ENCODE results near the gene IRX6. TPM values are rescaled to one million over a fixed set of nuclear protein-coding genes. Genes with fewer than 3 reads are reported as not detected.

IRX6 gene
- 2.3 TPM for total RNA-seq
- long read RNA-seq, transcript IRX6-201 (6 exons, 3,128 nt) = major isoform, 7 of 14 reads
- long read RNA-seq, partial matches to known transcripts = 5 of 14 reads
- long read RNA-seq, other reads (novel, unspliced or antisense) = 2 of 14 reads

DNA sequence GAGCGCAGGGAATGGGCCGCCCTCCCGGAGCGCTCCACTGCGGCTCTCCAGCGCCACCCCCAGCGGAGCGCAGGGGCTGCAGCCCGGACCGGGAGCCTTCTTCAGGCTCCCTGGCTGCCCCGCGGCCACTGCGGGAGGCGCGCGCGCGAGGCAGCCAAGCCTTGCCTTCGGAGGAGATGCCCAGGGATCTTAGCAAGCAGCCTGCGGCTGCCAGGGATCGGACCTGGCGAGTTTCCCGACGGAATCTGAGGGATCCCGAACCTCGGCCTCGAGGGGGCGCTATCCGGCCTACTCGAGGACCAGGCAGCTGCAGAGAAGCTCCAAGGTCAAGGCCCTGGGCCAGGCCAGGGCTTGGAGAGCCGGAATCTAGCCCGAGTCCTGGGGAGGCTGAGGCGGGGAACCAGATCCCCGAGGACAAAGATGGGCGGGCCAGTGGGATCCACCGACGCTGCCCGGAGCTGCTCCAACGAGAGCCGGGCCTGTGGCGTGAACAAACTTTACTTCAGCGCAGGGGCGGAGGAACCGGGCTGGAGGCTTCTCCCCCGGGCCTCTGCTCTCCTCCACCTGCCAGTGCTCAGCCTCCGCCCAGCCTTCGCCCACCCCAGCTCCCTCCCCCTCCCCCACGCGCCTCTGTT lies at the start of gene IRX6:
Gene IRX6, plus strand, starts transcription at position 567 of the 635 bp plus-strand sequence. CDS start 889 bp downstream, outside the sequence.
- DNase-seq (ENCODE audit: low spot score) = no peak

DNA sequence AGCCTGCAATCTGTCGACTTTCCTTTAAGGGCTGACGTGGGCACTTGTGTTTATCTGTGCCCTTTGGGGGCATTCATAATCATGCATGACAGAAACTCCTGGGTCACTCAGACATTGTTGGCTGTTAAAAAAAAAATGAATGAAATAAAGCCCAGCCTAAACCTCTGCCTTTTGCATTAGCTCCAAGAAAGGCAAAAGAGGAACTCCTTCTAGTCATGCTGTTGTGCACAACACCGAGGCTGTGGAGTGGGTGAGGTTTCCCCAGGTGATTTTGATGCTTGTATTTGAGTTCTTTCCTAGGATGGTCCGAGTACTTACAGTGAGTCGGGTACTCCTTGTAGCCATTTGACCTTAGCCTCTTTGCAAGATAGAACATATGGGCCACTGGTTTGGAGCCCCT lies 49.6 kb upstream of the IRX6 start:
- no peak for DNase-seq (ENCODE audit: low spot score)

DNA sequence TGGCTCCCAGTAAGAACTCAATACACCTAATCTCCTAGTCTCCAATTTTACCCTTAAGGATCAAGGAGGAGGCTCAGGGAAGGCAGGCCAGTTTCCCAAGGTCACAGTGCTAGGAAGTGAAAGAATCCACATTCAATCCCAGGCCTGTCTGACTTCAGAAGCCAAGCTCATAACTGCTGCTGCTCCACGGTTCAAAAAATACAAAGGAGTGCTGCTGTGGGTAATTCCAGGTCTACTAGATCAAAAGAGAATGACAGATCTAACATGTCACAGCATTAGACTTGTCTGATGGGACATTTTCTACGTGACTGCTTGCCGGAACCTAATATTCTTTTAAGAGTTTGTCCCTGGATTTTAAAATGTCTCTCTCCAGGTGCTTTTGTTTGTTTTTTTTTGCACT lies 48.8 kb upstream of the IRX6 start:
- DNase-seq (ENCODE audit: low spot score) = no peak

DNA sequence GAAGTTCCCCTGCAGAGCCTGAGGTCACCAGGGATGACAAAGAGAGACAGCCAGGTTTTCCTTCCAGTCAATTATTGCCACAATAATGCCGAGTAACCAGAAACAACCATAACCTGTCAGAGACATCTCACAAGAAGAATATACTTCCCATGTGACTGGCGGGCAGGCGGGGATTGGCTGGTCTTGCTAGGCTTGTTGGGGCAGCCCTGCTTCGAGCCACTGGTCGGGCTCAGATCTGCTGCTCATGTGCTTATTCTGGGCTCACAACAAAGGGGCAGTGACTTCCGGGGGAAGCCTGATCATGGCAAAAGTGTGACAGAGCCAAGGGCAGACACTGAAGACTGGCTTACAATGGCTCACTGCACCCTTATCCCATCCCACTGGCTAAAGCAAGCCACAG lies 48.1 kb upstream of the IRX6 start:
- DNase-seq (ENCODE audit: low spot score) = no peak

DNA sequence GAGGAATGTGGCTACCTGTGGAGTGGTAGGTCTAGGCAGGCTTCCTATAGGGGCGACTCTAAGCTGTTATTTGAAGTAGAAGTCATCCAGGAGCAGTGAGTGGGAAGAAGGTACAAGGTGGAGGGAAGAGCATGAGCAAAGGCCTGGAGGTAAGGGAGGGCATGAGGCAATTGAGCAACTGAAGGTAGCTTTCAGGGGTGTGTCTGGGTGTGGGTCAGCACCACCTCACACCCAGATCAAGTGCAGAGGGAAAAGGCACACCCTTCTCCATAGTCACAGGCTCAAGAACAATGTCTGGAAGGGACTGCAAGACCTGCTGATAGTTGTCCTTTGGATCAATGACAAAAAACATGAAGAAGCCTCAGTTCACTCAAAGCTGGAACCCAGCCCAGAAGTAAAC lies 46.5 kb upstream of the IRX6 start:
- DNase-seq (ENCODE audit: low spot score) = no peak

DNA sequence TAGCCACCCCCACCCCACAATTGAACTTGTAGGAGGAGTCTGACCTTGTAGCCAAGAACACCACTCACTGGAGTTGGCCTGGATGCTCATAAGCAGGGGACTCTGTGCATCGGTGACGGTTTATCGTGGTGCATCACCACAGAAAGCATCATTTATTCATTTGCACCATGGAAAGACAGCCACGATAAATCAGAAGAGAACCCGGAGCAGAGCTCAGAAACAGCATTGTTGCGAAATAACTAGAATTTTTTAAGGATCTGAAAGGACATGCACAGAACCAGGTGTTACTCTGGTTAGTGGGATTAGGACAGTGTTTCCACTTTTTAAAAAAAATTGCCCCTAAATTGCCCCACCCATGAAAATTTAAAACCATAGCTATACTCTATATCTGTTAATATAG lies 44.4 kb upstream of the IRX6 start:
- DNase-seq (ENCODE audit: low spot score) = no peak

- DNase-seq (ENCODE audit: low spot score) = no peak
These were observed 43.4 kb upstream of the IRX6 start for GRCh38 chr16:55280587-55280986.

DNA sequence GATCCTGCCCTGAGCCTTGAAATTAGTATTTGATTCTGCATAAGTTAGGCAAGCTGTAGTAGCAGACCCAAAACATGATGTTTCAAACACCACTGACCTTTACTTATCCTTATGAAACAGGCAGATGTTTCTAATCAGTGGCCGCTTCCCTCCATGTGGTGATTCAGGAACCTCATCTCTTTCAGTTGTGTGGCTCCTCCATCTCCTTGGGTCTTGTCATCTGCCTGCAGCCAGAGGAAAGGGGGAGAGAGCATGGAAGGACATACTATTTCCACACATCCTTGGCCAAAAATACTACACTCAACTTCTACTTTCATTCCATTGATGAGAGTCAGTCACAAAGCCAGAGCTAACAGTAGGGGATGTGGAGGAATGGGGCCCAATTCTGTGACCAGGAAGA lies 41.6 kb upstream of the IRX6 start:
- no peak for DNase-seq (ENCODE audit: low spot score)

DNA sequence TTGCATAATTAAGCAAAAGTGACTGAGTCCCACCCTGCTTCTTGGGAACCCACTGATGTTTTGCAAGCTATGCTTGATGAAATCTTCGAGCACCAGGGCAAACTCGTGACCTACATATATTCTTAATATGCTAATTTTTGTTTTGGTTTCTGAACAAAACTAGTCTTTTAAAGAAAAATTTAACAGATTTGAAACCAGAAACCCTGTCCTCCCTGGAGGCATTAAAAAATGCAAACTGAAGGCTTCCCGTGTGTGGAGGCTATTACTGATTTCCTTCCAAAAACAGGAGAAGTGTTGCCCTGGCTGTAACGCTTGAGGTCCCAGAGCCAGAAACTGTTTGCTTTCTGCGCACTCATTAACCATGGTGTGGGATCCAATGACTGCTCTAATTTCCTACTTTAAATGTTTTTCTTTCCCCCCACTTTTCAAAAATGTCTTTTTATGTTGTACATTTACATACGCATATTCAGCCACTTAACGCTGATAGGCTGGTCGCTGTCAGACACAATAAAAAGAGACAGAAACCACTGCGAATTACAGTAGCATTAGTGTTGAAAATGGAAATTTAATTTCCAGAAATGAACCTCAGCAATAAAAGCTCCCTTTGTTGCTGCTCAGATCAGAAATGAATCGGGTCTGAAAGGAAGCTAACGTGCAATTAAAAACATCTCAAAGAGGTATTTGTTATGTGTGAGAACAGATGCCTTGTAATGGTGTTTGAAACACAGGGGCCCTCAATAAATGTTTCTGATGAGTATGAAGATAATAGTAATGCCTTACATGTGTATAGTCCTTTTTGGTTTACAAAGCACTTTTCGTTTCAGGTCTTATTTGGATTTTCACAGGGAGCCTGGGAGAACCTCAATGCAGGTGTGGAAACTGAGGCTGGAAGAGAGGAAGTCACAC lies 39.9 kb upstream of the IRX6 start:
- DNase-seq (ENCODE audit: low spot score) = no peak

- no peak for DNase-seq (ENCODE audit: low spot score)
These were observed 39.3 kb upstream of the IRX6 start for GRCh38 chr16:55284718-55285099.

DNA sequence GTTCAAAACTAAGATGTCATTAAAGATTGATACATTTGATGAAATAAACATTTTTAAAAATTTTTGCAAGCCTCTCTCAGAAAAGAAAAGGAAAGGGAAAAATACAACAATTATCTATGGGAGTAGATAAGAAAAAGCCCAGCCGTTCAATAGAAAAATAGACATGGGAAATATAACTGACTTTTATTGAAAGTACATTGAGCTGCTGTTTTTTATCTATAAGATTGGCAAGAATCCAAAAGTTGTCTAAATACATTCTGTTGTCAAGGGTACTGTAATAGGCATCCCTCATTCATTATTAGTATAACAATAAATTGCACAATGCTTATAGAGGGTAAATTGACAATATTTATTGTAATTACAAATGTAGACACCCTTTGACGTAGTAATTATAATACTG lies 38.4 kb upstream of the IRX6 start:
- DNase-seq (ENCODE audit: low spot score) = no peak

DNA sequence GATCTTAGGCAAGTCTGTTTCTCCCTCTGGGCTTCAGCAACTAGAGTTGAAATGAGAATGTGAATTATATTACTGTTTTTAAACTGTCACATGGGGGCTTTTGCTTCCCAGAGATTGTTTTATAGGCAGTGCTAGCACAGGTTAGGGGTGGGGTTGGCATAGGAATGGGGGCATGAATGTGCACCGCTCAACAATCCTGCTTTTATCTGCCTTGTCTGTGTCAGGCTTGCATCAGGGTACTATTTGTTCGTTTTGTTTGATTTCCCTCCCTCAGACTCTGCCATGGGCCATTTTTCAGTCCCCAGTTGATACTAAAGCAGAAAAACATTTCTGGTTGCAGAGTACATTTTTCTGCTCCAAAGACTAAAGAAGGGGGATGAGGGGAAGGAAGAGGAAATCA lies 34.6 kb upstream of the IRX6 start:
- DNase-seq (ENCODE audit: low spot score) = no peak

DNA sequence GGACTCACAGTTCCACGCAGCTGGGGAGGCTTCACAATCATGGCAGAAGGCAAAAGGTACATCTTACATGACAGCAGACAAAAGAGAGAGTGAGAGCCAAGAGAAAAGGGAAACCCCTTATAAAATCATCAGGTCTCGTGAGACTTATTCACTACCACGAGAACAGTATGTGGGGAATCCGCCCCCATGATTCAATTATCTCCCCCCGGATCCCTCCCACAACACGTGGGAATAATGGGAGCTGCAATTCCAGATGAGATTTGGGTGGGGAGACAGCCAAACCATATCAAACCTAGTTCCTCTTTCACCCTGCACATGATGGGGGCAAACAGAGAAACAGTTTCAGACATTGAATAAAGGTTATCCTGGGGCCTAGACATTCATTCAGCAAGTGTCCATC lies 32.2 kb upstream of the IRX6 start:
- no peak for DNase-seq (ENCODE audit: low spot score)

DNA sequence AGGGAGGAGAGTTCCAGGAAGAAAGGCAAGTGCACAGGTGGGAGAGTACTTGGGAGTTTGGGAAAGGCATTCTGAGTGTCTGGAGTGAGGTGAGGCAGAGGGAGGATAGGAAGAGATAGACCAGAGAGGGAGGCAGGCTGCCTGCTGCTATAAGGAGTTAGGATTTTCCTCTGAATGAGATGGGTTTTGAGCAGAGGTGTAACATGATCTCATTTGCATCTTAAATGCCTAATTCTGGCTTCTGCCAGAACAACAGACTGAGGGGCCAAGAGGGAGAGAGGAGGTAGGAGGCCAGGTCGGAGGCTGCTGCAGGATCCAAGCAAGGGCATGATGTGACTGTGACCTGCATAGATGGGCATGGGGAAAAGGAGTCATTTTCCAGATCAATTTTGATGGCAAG lies 31.5 kb upstream of the IRX6 start:
- DNase-seq (ENCODE audit: low spot score) = no peak

GRCh38 chr16:55294129-55294528 lies 29.9 kb upstream of the IRX6 start:
- no peak for DNase-seq (ENCODE audit: low spot score)

DNA sequence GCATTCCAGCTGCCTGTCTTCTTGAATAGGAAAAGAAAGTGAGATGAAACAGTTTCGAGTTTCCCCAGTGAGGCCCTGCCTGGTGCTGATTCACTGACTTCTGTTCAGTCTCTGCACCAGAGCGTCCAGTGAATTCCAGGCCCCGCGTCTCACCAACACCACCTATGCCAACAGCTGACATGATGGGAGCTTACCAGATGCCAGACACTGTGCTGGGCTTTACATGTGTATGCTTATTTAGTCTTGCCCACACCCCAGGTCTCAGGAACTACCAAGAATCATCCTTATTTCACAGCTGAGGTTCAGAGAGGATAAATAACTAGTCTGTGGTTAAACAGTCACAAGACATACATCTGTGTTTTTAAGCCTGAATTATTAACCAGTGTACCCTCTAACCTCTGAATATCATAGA lies 29.1 kb upstream of the IRX6 start:
- DNase-seq (ENCODE audit: low spot score) = no peak

DNA sequence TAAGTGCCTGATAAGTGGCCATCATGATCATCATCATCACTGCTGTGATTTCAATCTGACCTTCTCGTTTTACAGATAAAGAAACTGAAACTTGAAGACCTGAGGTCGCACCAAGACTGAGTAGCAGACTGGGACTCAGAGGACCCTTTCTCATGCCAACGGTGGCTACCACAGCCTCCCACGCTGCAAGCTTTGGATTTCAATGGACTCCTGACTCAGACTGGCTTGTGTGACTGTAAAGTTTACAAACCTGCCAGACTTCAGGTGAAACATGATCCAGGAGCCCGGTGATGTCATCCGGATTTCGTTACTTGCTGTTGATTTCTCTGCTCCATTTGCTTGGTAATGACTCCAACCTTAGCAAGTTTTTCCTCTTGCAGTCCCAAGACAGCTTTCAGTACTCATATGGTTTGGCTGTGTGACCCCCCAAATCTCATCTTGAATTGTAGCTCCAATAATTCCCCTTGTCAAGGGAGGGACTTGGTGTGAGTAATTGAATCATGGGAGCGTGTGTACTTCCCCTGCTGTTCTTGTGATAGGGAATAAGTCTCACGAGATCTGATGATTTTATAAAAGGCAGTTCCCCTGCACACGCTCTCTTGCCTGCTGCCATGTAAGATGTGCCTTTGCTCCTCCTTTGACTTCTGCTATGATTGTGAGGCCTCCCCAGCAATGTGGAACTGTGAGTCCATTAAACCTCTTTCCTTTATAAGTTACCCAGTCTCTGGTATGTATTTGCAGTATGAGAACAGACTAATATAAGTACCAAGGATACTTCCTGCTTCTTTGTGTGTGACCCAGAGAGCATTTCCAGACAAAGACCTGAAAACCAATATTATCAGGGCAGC lies 26.7 kb upstream of the IRX6 start:
- DNase-seq (ENCODE audit: low spot score) = no peak

GRCh38 chr16:55297910-55298479 lies 26.0 kb upstream of the IRX6 start:
- no peak for DNase-seq (ENCODE audit: low spot score)

DNA sequence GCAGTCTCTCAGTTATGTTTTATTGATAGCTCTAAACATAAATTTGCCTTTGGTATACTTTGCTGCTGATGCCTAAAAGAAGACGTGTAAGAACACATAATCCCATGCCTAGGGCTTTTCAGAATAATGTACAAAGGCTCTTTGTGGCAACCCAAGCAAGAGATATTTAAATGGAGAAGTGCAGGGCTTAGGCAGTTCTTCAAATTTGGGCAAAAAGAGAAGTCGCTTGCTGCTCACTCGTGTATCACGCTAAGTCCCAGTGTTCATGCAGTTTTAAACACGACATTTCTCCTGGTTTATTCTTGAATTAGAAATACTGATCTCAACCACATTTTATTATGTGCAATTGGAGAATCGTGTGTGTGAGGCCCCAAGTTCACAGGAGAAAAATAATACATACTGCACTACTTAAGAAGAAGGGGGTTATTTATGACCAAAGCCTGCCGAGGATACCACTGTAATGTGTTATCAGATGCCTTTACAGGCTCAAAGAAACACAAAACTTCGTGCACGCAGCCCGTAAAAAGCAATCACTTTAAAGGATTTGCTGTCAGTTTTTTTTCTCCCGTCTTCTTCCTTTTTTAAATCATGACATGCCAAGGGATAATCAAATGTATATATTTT lies 22.5 kb upstream of the IRX6 start:
- no peak for DNase-seq (ENCODE audit: low spot score)

DNA sequence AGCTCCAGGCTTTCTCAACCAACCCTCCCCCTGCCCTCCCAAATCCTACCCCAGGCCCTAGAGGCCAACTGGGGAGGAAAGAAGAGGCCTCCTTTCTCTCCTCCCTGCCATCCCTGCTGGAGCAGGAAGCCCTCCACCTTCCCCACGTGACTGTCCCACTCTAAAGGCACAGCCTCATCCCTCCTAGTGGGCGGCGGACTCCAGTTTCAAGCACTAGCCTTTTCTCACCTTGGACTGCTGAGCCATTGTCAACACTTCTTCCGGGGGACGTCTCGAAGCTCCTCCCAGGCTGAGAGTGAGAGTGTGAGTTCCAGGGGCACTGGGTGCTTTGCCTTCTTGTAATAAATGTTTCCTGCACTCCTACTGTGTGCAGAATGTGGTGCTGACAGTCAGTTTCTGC lies 21.4 kb upstream of the IRX6 start:
- no peak for DNase-seq (ENCODE audit: low spot score)

DNA sequence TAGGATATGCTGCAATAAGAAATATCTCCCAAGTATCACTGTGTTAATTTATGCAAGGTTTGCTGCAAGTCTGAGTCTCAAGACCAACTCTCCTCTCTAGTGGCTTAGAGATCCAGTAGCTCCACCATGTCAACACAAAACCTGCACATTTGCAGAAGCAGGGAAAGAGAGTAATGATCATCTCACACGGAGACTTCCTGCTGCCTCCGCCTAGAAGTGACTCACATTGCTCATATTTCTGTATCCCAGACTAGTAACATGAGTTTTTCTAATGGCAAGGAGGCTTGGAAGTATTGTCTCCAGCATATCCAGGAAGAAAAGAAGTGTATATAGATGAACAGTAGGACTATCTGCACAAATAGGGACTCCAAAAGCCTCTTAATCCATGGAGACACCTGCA lies 15.0 kb upstream of the IRX6 start:
- no peak for DNase-seq (ENCODE audit: low spot score)

Data from mesenteric fat pad (tissue), 1 donor.